ENCODE data around the gene SH2D1B. TPM values are rescaled to one million over a fixed set of nuclear protein-coding genes. Genes with fewer than 3 reads are reported as not detected.
"Not testable (repeated sequence)": the region's sequence is repeated elsewhere in the genome, so short reads cannot be mapped to it uniquely, and the experiment has no call there.

The SH2D1B gene
- total RNA-seq: not detected in 2 replicates

GRCh38 chr1:162412002-162412401, at the start of gene SH2D1B:
TSS of gene SH2D1B (minus strand) at chr1:162412136. CDS start at chr1:162412016, 120 bp downstream.
- intact Hi-C loops (cut with micrococcal nuclease): no loop called here
- Mint-ChIP-seq H3K27ac (no peak within 1 kb of the TSS), H3K4me1 (no peaks in the 10 kb centered on the region), H3K27me3 (peaks cover 12% of the 10 kb centered on the region), H3K9me3 (no peaks in the 10 kb centered on the region), H3K4me3 (no peak within 1 kb of the TSS), H3K36me3 (ENCODE audit: low read depth) (no peaks in the 10 kb centered on the region)
- POLR2A ChIA-PET: no interaction called here
- CTCF ChIA-PET: no interaction called here
- TF ChIP-seq CTCF (IDR thresholded peaks at IDR 0.05): no peak
- ATAC-seq (ENCODE audit: low read depth) (no peak), DNase-seq (no peak)

GRCh38 chr1:162458236-162458635, 46.3 kb upstream of the SH2D1B start:
- ATAC-seq (ENCODE audit: low read depth) (no peak), DNase-seq (no peak)
- no peaks in the 10 kb centered on the region for H3K27me3 Mint-ChIP-seq
- intact Hi-C loops (cut with micrococcal nuclease): no loop called here
- H3K27ac Mint-ChIP-seq: no peak overlapping the region
- H3K36me3 Mint-ChIP-seq (ENCODE audit: low read depth): no peaks in the 10 kb centered on the region
- no peaks in the 10 kb centered on the region for H3K9me3 Mint-ChIP-seq
- POLR2A ChIA-PET: no interaction called here
- no peak for TF ChIP-seq CTCF (IDR thresholded peaks at IDR 0.05)
- H3K4me3 Mint-ChIP-seq: no peak overlapping the region
- CTCF ChIA-PET: no interaction called here
- no peaks in the 10 kb centered on the region for H3K4me1 Mint-ChIP-seq

- H3K27me3 Mint-ChIP-seq: peaks cover 2% of the 10 kb centered on the region
- no peaks in the 10 kb centered on the region for H3K4me1 Mint-ChIP-seq
- H3K27ac Mint-ChIP-seq: no peak overlapping the region
- ChIA-PET POLR2A (no interaction called here), CTCF (no interaction called here)
- no peak overlapping the region for H3K4me3 Mint-ChIP-seq
- DNase-seq: no peak
- ATAC-seq (ENCODE audit: low read depth): no peak
- TF ChIP-seq CTCF (IDR thresholded peaks at IDR 0.05): no peak
- intact Hi-C loops (cut with micrococcal nuclease): no loop called here
- no peaks in the 10 kb centered on the region for H3K9me3 Mint-ChIP-seq
- no peaks in the 10 kb centered on the region for H3K36me3 Mint-ChIP-seq (ENCODE audit: low read depth)
These were observed 44.4 kb upstream of the SH2D1B start for GRCh38 chr1:162456323-162456722.

GRCh38 chr1:162454361-162454760, 42.4 kb upstream of the SH2D1B start:
- ATAC-seq (ENCODE audit: low read depth); intact Hi-C loops (cut with micrococcal nuclease): not testable (repeated sequence)

GRCh38 chr1:162446946-162447345, 35.0 kb upstream of the SH2D1B start:
- no peaks in the 10 kb centered on the region for H3K4me1 Mint-ChIP-seq
- DNase-seq: no peak
- ChIA-PET CTCF (no interaction called here), POLR2A (no interaction called here)
- TF ChIP-seq CTCF (IDR thresholded peaks at IDR 0.05): no peak
- no peak overlapping the region for H3K4me3 Mint-ChIP-seq
- no peaks in the 10 kb centered on the region for H3K36me3 Mint-ChIP-seq (ENCODE audit: low read depth)
- no peaks in the 10 kb centered on the region for H3K9me3 Mint-ChIP-seq
- no peak for ATAC-seq (ENCODE audit: low read depth)
- peaks cover 31% of the 10 kb centered on the region for H3K27me3 Mint-ChIP-seq
- intact Hi-C loops (cut with micrococcal nuclease): no loop called here
- H3K27ac Mint-ChIP-seq: no peak overlapping the region

More at GRCh38 chr1:162454361-162454760, 42.4 kb upstream of the SH2D1B start:
- POLR2A ChIA-PET; DNase-seq; H3K9me3 Mint-ChIP-seq; H3K4me1 Mint-ChIP-seq; H3K4me3 Mint-ChIP-seq; H3K36me3 Mint-ChIP-seq (ENCODE audit: low read depth); H3K27ac Mint-ChIP-seq; CTCF ChIA-PET; H3K27me3 Mint-ChIP-seq: not testable (repeated sequence)

GRCh38 chr1:162444903-162445302, 33.0 kb upstream of the SH2D1B start:
- no peak for ATAC-seq (ENCODE audit: low read depth)
- Mint-ChIP-seq H3K4me3 (no peak overlapping the region), H3K9me3 (no peaks in the 10 kb centered on the region), H3K27ac (no peak overlapping the region), H3K27me3 (peaks cover 37% of the 10 kb centered on the region), H3K36me3 (ENCODE audit: low read depth) (no peaks in the 10 kb centered on the region), H3K4me1 (no peaks in the 10 kb centered on the region)
- no peak for TF ChIP-seq CTCF (IDR thresholded peaks at IDR 0.05)
- no peak for DNase-seq
- CTCF ChIA-PET: no interaction called here
- intact Hi-C loops (cut with micrococcal nuclease): no loop called here
- POLR2A ChIA-PET: no interaction called here

GRCh38 chr1:162432977-162433713, 21.2 kb upstream of the SH2D1B start:
- H3K36me3 Mint-ChIP-seq (ENCODE audit: low read depth); ATAC-seq (ENCODE audit: low read depth); H3K27ac Mint-ChIP-seq; POLR2A ChIA-PET; H3K4me1 Mint-ChIP-seq; H3K27me3 Mint-ChIP-seq; intact Hi-C loops (cut with micrococcal nuclease); DNase-seq; H3K9me3 Mint-ChIP-seq; CTCF ChIA-PET; H3K4me3 Mint-ChIP-seq: not testable (repeated sequence)

All from activated B cell treated with CpG ODN at 0.5 μM for 24 hours (primary cell).